Measurements from ENCODE around the gene PCARE.

The PCARE gene

DNA sequence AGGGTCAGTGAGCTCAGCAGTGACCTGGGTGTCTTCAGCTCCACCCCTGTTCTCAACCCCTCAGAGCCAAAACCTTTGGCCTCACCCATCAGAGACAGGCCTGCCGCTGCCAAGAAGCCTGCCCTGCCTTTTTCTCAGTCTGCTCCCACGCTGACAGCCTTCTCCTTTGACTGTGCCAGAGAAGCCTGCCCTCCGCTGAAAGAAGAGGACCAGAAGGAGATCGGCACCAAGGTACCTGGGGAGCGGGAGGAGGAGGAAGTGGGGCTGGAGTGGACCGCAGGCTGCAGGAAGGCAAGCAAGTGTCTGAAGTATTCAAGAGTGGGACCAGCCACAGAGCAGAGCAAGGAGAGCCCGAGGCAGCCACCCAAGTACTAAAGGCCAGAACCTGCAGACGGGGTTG, 60.0 kb downstream of the PCARE start:
- TF ChIP-seq, protein P1, sequence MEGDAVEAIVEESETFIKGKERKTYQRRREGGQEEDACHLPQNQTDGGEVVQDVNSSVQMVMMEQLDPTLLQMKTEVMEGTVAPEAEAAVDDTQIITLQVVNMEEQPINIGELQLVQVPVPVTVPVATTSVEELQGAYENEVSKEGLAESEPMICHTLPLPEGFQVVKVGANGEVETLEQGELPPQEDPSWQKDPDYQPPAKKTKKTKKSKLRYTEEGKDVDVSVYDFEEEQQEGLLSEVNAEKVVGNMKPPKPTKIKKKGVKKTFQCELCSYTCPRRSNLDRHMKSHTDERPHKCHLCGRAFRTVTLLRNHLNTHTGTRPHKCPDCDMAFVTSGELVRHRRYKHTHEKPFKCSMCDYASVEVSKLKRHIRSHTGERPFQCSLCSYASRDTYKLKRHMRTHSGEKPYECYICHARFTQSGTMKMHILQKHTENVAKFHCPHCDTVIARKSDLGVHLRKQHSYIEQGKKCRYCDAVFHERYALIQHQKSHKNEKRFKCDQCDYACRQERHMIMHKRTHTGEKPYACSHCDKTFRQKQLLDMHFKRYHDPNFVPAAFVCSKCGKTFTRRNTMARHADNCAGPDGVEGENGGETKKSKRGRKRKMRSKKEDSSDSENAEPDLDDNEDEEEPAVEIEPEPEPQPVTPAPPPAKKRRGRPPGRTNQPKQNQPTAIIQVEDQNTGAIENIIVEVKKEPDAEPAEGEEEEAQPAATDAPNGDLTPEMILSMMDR (IDR thresholded peaks at IDR 0.05; ENCODE audit: low read depth, low read length) = no peak
- H3K9me3 ChIP-seq (ENCODE audit: severe bottlenecking) = no peaks in the 10 kb centered on the region
- no peaks in the 10 kb centered on the region for H3K36me3 ChIP-seq
- no peak for DNase-seq
- no peaks in the 10 kb centered on the region for H3K27me3 ChIP-seq (ENCODE audit: insufficient read depth, low read depth, severe bottlenecking)
- H3K4me3 ChIP-seq (ENCODE audit: low read depth, low read length) = no peak overlapping the region
- no peak overlapping the region for H3K27ac ChIP-seq

DNA sequence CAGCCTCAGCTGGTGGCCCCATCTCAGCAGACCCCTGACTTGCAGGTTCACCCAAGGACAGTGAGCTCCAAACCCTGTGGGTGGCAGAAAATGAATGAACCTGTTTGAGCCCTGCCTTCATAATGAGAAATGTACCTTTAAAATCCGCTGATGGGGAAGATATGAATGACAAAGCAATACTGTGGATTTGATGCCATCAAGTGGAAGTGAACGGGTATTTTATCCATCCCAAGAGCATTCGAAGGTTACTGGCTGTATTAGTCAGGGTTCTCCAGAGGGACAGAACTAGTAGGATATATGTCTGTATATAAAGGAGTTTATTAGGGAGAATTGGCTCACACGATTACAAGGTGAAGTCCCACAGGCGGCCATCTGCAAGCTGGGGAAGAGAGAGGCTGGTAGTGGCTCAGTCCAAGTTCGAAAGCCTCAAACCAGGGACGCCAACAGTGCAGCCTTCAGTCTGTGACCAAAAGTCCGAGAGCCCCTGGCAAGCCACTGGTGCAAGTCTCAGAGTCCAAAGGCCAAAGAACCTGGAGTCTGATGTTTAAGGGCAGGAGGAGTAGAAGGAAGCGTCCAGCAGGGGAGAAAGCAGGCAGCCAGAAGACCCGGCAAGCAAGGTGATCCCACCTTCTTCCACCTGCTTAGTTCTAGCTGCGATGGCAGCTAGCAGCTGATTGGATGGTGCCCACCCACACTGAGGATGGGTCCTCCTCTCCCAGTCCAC, 61.1 kb downstream of the PCARE start:
- TF ChIP-seq, protein P1 (IDR thresholded peaks at IDR 0.05; ENCODE audit: low read depth, low read length) = no peak
- no peaks in the 10 kb centered on the region for H3K36me3 ChIP-seq
- H3K27ac ChIP-seq = peak overlapping the region; percentile 80; the same call in 1 of the 2 replicates
- DNase-seq = no peak
- H3K9me3 ChIP-seq (ENCODE audit: severe bottlenecking) = no peaks in the 10 kb centered on the region
- no peak overlapping the region for H3K4me3 ChIP-seq (ENCODE audit: low read depth, low read length)
- no peaks in the 10 kb centered on the region for H3K27me3 ChIP-seq (ENCODE audit: insufficient read depth, low read depth, severe bottlenecking)

DNA sequence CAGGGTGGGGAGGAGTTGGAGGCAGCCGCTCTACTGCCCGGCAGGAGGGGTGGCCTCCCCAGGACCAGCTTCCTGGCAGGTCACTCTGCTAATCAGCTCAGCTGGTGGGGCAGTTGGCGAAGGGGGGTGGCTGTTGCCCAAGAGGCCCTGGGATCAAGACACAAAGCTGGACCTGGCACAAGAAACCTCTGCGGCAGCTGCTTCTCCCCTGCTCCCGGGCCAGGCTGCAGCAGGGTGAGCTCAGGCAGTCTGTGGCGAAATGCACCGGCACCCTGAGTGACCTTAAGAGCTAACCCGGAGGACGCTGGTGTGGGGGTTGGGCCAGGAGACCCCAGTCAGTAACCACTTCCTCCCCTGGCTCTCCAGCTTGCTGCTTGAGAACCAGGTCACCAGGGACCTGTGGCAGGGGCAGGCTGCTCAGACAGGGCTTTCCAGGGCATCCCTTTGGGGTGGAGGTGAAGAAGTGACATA, 62.1 kb downstream of the PCARE start:
- Histone ChIP-seq H3K27me3 (ENCODE audit: insufficient read depth, low read depth, severe bottlenecking) (no peaks in the 10 kb centered on the region), H3K27ac (peak overlapping the region; percentile 80), H3K4me3 (ENCODE audit: low read depth, low read length) (peak overlapping the region; percentile 14), H3K36me3 (no peaks in the 10 kb centered on the region), H3K9me3 (ENCODE audit: severe bottlenecking) (no peaks in the 10 kb centered on the region)
- peak; percentile 86 for DNase-seq
- TF ChIP-seq, protein P1 (IDR thresholded peaks at IDR 0.05; ENCODE audit: low read depth, low read length) = no peak

All from WERI-Rb-1 (cell line).